ENCODE results near the gene FMN1. TPM values are rescaled to one million over a fixed set of nuclear protein-coding genes. Genes with fewer than 3 reads are reported as not detected.

The FMN1 gene
- total and polyA plus RNA-seq, 12 donors: 0.22 to 5.5 (median 3.3) TPM

- Histone ChIP-seq H3K4me3 (peak overlapping the region in 6 of 10 donors; percentile 11 to 45 (median 30)), H3K27me3 (peaks cover 0 to 10% (median 0%) of the 10 kb centered on the region in 7 donors), H3K27ac (peak overlapping the region in 1 of 10 donors; percentile 35), H3K36me3 (no peaks in the 10 kb centered on the region), H3K9me3 (no peaks in the 10 kb centered on the region), H3K4me1 (peaks cover 0 to 12% (median 0%) of the 10 kb centered on the region in 9 donors)
- peak in 1 of 9 donors; percentile 9 for TF ChIP-seq CTCF (IDR thresholded peaks at IDR 0.05)
- ATAC-seq: peak in 5 of 8 donors; percentile 25 to 85 (median 41)
- 35 to 50% methylated on average over 9 of the region's 9 CpGs for WGBS, 2 donors
- intact Hi-C loops (cut with DNase I): no loop called here
- peak in 1 of 2 donors; percentile 7 for DNase-seq
These were observed 7.1 kb upstream of the FMN1 start for GRCh38 chr15:33201491-33202231.

GRCh38 chr15:33200903-33201302 is 6.4 kb upstream of the FMN1 start:
- ATAC-seq (no peak), DNase-seq (no peak)
- intact Hi-C loops (cut with DNase I): no loop called here
- Histone ChIP-seq H3K9me3 (no peaks in the 10 kb centered on the region), H3K36me3 (no peaks in the 10 kb centered on the region), H3K4me3 (peak overlapping the region in 1 of 10 donors; percentile 32), H3K27ac (no peak overlapping the region), H3K4me1 (peaks cover 0 to 12% (median 0%) of the 10 kb centered on the region in 9 donors), H3K27me3 (peaks cover 0 to 10% (median 0%) of the 10 kb centered on the region in 7 donors)
- TF ChIP-seq CTCF (IDR thresholded peaks at IDR 0.05): no peak
- WGBS, 2 donors: 47 to 48% methylated on average over 7 of the region's 7 CpGs

GRCh38 chr15:33200444-33200843 is 5.9 kb upstream of the FMN1 start:
- ATAC-seq (no peak), DNase-seq (no peak)
- Histone ChIP-seq H3K4me3 (no peak overlapping the region), H3K36me3 (no peaks in the 10 kb centered on the region), H3K27ac (no peak overlapping the region), H3K27me3 (peaks cover 0 to 10% (median 0%) of the 10 kb centered on the region in 7 donors), H3K4me1 (peaks cover 0 to 14% (median 0%) of the 10 kb centered on the region in 9 donors), H3K9me3 (no peaks in the 10 kb centered on the region)
- WGBS, 2 donors: 64 to 68% methylated on average over 5 of the region's 5 CpGs
- no peak for TF ChIP-seq CTCF (IDR thresholded peaks at IDR 0.05)
- intact Hi-C loops (cut with DNase I): no loop called here

GRCh38 chr15:33198541-33198940 is 4.0 kb upstream of the FMN1 start:
- DNase-seq (no peak), ATAC-seq (no peak)
- Histone ChIP-seq H3K4me3 (no peak overlapping the region), H3K27ac (no peak overlapping the region), H3K4me1 (peaks cover 0 to 23% (median 5%) of the 10 kb centered on the region in 9 donors), H3K9me3 (no peaks in the 10 kb centered on the region), H3K27me3 (peaks cover 0 to 10% (median 0%) of the 10 kb centered on the region in 7 donors), H3K36me3 (no peaks in the 10 kb centered on the region)
- WGBS, 2 donors: 90 to 94% methylated on average over 4 of the region's 4 CpGs
- intact Hi-C loops (cut with DNase I): no loop called here
- no peak for TF ChIP-seq CTCF (IDR thresholded peaks at IDR 0.05)
